RWPE2 (cell line): Measurements from ENCODE around the gene USP31.
"Not testable (repeated sequence)": the region's sequence is repeated elsewhere in the genome, so short reads cannot be mapped to it uniquely, and the experiment has no call there.

Experiments used
- ATAC-seq: fragments of 200-7000 bp; cut with Tn5 transposase; 3 replicates; pipeline ENCODE4 v1.9.1; 2021; ENCODE audit warnings: low read depth
- DNase-seq: peaks from one replicate; pipeline ENCODE4 v3.0.0-alpha.2; 2020; ENCODE audit warnings: low spot score
- H3K27ac ChIP-seq: fragments of 450-650 bp; 2 replicates; pipeline ENCODE4 v1.5.1; 2017; ENCODE audit warnings: mild to moderate bottlenecking; ENCODE audit not compliant: poor library complexity, severe bottlenecking
- H3K27me3 ChIP-seq: fragments of 250-450 bp; sonication (Bioruptor Pico); 2 replicates; pipeline ENCODE4 v1.5.1; 2021; ENCODE audit warnings: mild to moderate bottlenecking, moderate library complexity; ENCODE audit not compliant: insufficient read depth, poor library complexity, severe bottlenecking
- H3K36me3 ChIP-seq: fragments of 250-450 bp; sonication (Bioruptor Pico); 2 replicates; pipeline ENCODE4 v1.5.1; 2020; ENCODE audit warnings: low read depth, mild to moderate bottlenecking, moderate library complexity
- H3K4me1 ChIP-seq: fragments of 250-450 bp; sonication (Bioruptor Pico); 2 replicates; pipeline ENCODE4 v1.5.1; 2021; ENCODE audit warnings: mild to moderate bottlenecking, moderate library complexity; ENCODE audit not compliant: insufficient read depth, poor library complexity, severe bottlenecking
- H3K4me3 ChIP-seq: fragments of 250-450 bp; sonication (Bioruptor Pico); 2 replicates; pipeline ENCODE4 v1.5.1; 2021; ENCODE audit warnings: mild to moderate bottlenecking, moderate library complexity; ENCODE audit not compliant: severe bottlenecking
- H3K9me3 ChIP-seq: fragments of 250-450 bp; sonication (Bioruptor Pico); 2 replicates; pipeline ENCODE4 v1.5.1; 2021; ENCODE audit warnings: mild to moderate bottlenecking, moderate library complexity; ENCODE audit not compliant: severe bottlenecking
- TF ChIP-seq, protein P1 (sequence below): fragments of 450-650 bp; IDR thresholded peaks from one replicate; pipeline ENCODE4 v1.5.1; 2017; ENCODE audit warnings: mild to moderate bottlenecking, moderate library complexity; ENCODE audit not compliant: poor library complexity, severe bottlenecking

USP31 gene

DNA sequence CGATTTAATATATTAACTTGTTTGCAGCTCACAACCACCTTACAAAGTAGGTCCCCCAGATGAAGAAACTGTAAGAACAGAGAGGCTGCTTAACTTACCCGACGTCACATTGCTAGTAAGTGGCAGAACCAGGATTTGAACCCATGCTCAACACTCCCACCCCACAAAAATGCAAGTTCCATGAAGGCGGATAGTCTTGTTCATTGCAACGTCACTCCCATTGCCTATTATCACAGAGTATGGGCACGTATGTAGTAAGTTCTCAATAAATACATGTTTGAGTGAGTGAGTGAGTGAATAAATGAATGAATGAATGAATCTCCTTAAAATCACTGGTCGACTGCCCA, 1.1 kb downstream of the USP31 start:
- TF ChIP-seq, protein P1, sequence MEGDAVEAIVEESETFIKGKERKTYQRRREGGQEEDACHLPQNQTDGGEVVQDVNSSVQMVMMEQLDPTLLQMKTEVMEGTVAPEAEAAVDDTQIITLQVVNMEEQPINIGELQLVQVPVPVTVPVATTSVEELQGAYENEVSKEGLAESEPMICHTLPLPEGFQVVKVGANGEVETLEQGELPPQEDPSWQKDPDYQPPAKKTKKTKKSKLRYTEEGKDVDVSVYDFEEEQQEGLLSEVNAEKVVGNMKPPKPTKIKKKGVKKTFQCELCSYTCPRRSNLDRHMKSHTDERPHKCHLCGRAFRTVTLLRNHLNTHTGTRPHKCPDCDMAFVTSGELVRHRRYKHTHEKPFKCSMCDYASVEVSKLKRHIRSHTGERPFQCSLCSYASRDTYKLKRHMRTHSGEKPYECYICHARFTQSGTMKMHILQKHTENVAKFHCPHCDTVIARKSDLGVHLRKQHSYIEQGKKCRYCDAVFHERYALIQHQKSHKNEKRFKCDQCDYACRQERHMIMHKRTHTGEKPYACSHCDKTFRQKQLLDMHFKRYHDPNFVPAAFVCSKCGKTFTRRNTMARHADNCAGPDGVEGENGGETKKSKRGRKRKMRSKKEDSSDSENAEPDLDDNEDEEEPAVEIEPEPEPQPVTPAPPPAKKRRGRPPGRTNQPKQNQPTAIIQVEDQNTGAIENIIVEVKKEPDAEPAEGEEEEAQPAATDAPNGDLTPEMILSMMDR: no peak
- H3K27me3 ChIP-seq: no peaks in the 10 kb centered on the region
- peak overlapping the region; percentile 97 for H3K4me3 ChIP-seq
- H3K9me3 ChIP-seq: no peaks in the 10 kb centered on the region
- H3K36me3 ChIP-seq: peaks cover 3% of the 10 kb centered on the region; the same call in 1 of the 2 replicates
- no peak for ATAC-seq
- H3K27ac ChIP-seq: peak overlapping the region; percentile 84
- peaks cover 42% of the 10 kb centered on the region for H3K4me1 ChIP-seq
- DNase-seq: no peak

DNA sequence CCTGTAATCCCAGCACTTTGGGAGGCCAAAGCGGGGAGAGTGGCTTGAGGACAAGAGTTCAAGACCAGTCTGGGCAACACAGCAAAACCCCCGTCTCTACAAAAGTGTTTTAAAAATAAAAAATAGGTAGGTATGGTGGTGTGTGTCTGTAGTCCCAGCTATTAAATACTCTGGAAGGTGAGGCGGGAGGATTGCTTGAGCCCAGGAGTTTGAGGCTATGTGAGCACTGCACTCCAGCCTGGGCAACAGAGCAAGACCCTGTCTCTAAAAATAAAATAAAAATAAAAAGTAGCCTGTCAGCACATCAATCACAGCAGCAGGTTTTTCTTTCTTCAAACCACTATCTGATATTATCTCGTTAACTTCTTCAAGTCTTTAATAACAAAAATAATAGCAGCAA, 1.6 kb downstream of the USP31 start:
- Histone ChIP-seq H3K27ac (peak overlapping the region; percentile 84), H3K36me3 (peaks cover 3% of the 10 kb centered on the region; the same call in 1 of the 2 replicates), H3K9me3 (no peaks in the 10 kb centered on the region), H3K4me1 (peaks cover 44% of the 10 kb centered on the region), H3K27me3 (no peaks in the 10 kb centered on the region), H3K4me3 (peak overlapping the region; percentile 97)
- no peak for DNase-seq
- TF ChIP-seq, protein P1: no peak
- no peak for ATAC-seq

DNA sequence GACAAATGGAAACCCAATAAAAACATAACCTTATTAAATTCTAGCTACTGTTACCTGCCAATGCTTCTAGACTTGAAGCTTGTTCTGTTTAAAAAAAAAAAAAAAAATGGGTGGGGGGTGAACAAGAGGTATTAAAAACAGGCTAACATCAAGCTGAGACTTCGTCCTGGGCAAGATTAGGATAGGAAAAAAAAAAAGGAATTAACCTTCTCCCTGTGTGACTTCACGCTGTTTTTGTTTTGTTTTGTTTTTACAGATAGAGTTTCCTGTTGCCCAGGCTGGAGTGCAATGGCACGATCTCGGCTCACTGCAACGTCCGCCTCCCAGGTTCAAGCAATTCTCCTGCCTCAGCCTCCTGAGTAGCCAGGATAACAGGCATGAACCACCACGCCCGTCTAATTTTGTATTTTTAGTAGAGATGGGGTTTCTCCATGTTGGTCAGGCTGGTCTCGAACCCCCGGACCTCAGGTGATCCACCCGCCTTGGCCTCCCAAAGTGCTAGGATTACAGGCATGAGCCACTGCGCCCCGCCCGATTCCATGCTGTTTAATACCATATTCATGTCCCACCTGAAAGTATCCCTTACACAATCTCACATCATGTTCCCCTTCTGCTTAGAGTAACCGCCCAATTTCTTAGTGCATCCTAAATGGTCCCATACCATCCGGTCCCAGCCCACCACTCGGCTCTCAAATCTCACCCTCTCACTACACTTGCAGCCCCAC, 2.2 kb downstream of the USP31 start:
- ATAC-seq: no peak
- H3K4me1 ChIP-seq: peaks cover 50% of the 10 kb centered on the region
- no peak for DNase-seq

DNA sequence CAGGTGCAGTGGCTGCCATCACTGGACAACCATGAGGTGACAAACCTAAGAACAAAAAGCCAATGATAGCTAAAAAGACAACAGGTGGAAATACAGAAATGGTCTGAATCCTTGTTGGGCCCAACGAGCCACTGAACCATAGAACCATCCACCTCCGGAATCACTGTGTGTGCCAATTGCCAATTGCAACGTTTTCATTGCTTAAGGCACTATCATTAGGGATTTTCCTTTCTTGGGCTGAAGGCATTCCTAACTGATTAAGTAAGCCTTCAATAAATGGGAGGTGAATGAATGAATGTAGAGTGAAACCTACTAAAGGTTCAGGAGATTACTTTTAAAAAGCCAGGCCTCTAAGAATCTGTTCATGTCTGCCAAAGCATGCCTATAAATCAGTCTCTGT, 3.6 kb downstream of the USP31 start:
- no peak for DNase-seq
- H3K27me3 ChIP-seq: no peaks in the 10 kb centered on the region
- TF ChIP-seq, protein P1: no peak
- peak overlapping the region; percentile 84 for H3K27ac ChIP-seq
- peaks cover 58% of the 10 kb centered on the region for H3K4me1 ChIP-seq
- ATAC-seq: peak; percentile 28; the same call in 2 of the 3 replicates
- H3K9me3 ChIP-seq: no peaks in the 10 kb centered on the region
- peaks cover 7% of the 10 kb centered on the region for H3K36me3 ChIP-seq
- no peak overlapping the region for H3K4me3 ChIP-seq

More for the DNA sequence above, 2.2 kb downstream of the USP31 start:
- peaks cover 3% of the 10 kb centered on the region; the same call in 1 of the 2 replicates for H3K36me3 ChIP-seq
- H3K9me3 ChIP-seq: no peaks in the 10 kb centered on the region
- peak overlapping the region; percentile 97 for H3K4me3 ChIP-seq
- TF ChIP-seq, protein P1: no peak
- no peaks in the 10 kb centered on the region for H3K27me3 ChIP-seq
- H3K27ac ChIP-seq: peak overlapping the region; percentile 84

DNA sequence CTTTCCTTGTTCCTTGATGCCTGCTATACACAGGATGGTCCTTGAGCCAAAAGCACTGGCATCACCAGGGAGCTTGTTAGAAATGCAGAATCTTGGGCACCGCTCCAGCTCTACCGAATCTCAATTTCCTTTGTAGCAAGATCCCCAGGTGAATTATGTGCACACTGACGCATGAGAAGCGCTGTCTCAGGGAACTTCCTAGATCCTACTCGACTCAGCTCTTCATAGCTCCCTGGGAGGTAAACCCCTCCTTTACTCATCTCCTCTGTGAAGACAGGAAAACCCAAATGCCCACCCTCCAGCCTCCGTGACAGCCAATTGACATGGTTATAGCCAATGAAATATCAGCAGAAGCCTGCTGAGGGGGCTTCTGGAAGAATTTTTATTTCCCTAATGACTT, 4.1 kb downstream of the USP31 start:
- Histone ChIP-seq H3K36me3 (peaks cover 7% of the 10 kb centered on the region), H3K9me3 (no peaks in the 10 kb centered on the region), H3K27me3 (no peaks in the 10 kb centered on the region), H3K4me1 (peaks cover 57% of the 10 kb centered on the region), H3K4me3 (no peak overlapping the region), H3K27ac (peak overlapping the region; percentile 84)
- ATAC-seq (peak; percentile 19; the same call in 2 of the 3 replicates), DNase-seq (no peak)
- TF ChIP-seq, protein P1: no peak

DNA sequence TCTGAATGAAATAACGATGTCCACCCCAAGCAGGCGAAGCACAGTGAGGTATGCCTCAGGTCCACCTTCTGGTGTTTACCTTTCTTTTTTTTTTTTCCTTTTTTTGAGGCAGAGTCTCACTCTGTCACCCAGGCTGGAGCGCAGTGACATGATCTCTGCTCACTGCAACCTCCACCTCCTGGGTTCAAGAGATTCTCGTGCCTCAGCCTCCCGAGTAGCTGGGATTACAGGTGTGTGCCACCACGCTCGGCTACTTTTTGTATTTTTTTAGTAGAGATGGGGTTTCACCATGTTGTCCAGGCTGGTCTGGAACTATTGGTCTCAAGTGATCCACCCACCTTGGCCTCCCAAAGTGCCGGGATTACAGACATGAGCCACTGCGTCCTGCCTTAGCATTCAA, 4.9 kb downstream of the USP31 start:
- not testable (repeated sequence) for H3K9me3 ChIP-seq, H3K4me3 ChIP-seq, H3K27me3 ChIP-seq, H3K36me3 ChIP-seq, ATAC-seq, DNase-seq
- H3K4me1 ChIP-seq: peaks cover 55% of the 10 kb centered on the region
- H3K27ac ChIP-seq: peak overlapping the region; percentile 84
